ENCODE data around the gene CADM1.

GRCh38 chr11:115420505-115420904, 83.7 kb downstream of the CADM1 start:
- TF ChIP-seq CTCF (IDR thresholded peaks at IDR 0.05): no peak
- TF ChIP-seq POLR2A (IDR thresholded peaks at IDR 0.05): no peak
- TF ChIP-seq POLR2AphosphoS5 (IDR thresholded peaks at IDR 0.05): peak; percentile 60

Data from prostate gland (tissue), 2 donors.